ENCODE measurements around the gene GREB1L. TPM values are rescaled to one million over a fixed set of nuclear protein-coding genes. Genes with fewer than 3 reads are reported as not detected.
A peak's percentile ranks its signal among the peaks of the same experiment; 100 is the strongest.

The GREB1L gene
- polyA plus RNA-seq, 4 donors = 1.4 to 2.8 (median 2.1) TPM

DNA sequence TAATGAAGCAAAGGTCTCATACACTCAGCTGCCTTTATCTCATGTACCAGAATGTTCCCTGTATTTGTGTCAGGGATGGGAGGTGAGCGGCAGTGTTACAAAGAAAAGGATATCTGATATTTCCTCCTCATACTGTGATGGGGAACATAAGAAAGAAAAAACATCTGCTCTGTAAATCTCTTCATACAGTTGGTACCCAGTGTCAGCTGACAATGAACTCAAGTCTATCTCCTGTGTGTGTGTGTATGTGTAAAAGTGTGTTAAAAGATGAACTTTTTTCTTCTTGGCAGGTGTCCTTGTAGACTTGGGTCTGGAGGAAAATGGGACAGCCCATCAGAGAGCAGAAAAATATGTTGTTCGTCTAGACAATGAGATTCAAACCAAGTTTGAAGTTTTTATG is 230.7 kb downstream of the GREB1L start:
- no peak for DNase-seq (ENCODE audit: low read depth in 4 of 4, low spot score in 3 of 4)

DNA sequence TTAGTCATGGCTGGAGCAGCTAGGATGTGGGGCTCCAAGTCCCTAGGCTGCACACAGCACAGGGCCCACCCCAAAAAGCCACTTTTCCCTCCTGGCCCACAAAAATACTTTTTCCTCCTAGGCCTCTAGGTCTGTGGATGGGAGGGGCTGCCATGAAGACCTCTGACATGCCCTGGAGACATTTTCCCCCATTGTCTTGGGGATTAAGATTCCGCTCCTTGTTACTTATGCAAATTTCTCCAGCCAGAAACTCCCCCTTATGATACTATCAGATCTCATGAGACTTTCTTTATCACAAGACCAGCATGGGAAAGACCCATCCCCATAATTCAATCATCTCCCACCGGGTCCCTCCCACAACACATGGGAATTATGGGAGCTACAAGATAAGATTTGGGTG is 232.6 kb downstream of the GREB1L start:
- no peak for DNase-seq (ENCODE audit: low read depth in 4 of 4, low spot score in 3 of 4)

DNA sequence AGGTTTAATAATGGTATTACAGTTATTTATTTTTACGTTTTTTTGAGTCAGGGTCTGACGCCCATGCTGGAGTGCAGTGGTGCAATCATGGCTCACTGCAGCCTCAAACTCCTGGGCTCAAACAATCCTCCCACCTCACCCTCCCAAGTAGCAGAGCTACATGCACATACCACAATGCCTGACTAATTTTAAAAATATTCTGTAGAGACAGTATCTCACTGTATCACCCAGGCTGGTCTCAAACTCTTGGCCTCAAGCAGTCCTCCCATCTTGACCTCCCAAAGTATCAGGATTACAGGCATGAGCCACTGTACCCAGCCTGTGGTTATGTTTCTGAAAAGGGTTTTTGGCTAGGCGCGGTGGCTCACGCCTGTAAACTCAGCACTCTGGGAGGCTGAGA is 237.7 kb downstream of the GREB1L start:
- DNase-seq (ENCODE audit: low read depth in 4 of 4, low spot score in 3 of 4) = no peak

DNA sequence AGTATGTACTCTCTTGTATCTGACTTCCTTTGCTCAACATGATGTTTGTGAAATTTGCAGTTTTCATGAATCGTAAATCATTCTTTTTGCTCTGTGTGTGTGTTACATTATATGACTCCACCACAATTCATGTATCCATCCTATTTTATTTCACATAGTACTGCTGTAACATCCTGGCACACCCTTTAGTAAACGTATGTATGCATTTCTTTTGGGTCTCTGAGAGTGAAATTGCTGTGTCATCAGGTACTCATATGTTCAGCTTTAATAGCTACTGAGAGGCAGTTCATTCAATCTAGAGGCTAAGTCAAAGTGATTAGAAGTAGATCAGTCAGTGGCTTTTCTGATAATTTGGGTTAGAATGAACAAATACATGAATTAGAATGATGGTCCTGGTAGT is 239.7 kb downstream of the GREB1L start:
- no peak for DNase-seq (ENCODE audit: low read depth in 4 of 4, low spot score in 3 of 4)

DNA sequence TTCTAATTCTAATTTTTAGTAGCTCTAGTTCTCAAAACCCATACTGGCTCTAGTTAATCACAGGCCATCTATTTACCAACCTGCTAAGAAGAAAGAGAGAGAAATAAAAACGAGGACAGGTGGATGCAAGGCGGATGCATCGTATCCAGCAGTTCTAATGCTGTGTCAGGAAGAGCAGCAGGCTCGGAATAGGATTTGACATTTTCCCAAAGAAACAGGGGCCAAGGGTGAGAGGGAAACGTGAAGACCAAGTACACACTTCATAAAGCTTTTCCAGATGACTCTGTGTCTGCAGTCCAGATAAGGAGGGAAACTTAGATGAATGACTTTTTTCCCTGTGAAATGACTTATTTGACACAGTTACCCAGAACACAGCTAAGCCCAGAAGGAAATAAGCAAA is 241.0 kb downstream of the GREB1L start:
- DNase-seq (ENCODE audit: low read depth in 4 of 4, low spot score in 3 of 4) = no peak

DNA sequence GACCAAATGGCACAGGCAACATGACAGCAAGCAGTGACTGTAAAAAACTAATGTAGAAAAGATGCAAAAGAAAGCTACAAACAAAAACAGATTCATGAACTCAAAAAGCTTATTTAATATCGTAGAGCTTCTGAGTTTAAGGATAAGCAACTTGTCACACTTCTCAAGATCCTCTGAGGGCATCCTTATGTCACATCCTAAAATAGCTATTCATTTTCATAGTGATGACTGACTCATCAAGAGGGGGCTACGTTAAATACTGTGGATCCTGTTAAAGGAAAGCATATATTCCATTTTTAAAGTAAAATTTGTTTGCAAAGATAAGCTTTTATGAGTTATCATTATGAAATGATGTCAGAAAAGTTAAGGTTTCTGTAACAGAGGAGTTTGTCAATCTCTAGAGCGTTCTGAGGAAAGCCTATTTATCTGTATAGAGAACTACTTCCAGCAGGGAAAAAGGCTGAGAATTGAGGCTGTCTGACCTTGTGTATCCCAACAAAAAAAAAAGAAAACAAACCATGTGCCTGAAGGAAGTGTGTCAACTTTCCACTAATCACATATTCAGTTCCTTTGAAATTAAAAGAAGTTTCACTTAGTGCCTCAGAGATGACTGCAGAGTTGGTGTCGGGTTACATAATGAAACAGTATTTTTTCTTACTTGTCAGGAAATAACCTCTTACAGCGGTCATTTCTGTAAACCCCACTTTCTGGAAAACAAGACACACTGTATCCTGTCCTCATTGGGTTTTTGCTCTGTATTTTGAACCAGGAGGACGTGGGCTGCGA is 243.0 kb downstream of the GREB1L start:
- DNase-seq (ENCODE audit: low read depth in 4 of 4, low spot score in 3 of 4) = no peak

DNA sequence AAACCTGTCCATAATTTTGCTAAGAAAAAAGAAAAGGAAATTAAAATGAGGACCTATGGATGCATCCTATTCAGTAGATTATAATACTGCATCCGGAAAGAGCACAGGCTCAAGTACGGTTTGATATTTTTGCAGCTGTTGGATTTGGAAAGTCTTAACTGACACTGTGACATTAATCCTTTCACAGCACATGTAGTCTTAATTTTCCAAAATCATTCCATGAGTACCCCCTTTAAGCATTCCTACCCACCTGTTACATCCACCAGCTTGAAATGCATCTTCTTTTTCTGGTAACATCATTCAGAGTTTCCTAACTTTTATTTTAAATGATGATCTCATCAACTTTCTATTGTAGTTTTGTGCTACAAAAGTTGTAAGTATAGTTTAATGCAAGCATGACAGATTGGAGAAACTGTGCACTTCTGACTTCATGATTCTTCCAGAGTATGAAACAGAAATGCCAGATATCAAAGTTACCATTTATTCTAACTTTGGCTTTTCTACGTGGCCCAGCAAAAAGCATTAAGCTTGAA is 244.9 kb downstream of the GREB1L start:
- DNase-seq (ENCODE audit: low read depth in 4 of 4, low spot score in 3 of 4) = no peak

DNA sequence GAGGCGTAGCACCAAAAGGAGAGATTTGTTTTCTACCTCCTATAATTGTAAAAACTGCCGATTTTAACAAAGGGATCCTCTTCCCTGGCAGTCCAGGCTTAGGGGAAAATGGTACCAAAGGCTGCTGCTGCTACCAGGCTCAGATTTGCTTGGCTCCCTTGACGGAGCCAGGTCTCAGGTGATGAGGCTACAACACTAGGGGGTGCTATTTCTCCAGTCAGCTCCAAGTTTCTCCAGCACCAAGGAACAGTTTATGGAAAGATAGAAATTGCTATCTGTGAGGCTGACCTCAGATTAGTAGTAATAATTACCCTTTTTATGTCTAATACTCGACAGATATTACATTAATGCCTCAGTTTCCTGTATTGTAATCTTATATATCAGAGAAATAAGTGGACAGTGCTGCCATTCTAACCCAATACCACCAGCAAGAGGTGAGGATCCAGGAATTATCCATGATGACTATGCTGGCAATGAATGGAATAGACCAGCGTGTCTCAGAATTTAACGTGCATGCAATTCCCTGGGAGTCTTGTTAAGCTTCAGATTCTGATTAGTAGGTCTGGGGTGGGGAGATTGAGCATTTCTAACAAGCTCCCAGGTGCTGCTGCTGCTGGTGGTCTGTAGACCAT is 247.2 kb downstream of the GREB1L start:
- DNase-seq (ENCODE audit: low read depth in 4 of 4, low spot score in 3 of 4) = peak in 3 of 4 donors; percentile 30 to 54 (median 45)

DNA sequence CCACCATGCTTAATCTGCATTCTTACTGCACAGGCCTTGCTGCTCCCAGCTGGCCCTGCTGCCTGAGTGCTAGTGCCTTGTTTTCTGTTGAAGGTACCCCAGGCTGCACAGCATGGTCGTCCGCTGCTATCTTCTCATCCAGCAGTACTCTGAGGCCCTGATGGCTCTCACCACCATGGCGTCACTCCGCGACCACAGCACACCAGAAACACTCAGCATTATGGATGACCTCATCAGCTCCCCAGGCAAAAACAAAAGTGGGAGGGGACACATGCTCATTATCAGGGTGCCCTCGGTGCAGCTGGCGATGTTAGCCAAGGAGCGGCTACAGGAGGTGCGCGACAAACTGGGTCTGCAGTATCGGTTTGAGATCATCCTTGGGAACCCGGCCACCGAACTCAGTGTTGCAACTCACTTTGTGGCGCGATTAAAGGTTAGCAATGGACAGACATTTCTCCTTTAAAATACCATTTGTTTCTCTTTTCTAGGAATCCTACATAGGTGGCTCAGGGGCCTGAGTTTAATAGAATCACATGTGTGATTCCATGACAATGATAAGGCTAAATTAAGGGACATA is 248.0 kb downstream of the GREB1L start:
- DNase-seq (ENCODE audit: low read depth in 4 of 4, low spot score in 3 of 4) = no peak

DNA sequence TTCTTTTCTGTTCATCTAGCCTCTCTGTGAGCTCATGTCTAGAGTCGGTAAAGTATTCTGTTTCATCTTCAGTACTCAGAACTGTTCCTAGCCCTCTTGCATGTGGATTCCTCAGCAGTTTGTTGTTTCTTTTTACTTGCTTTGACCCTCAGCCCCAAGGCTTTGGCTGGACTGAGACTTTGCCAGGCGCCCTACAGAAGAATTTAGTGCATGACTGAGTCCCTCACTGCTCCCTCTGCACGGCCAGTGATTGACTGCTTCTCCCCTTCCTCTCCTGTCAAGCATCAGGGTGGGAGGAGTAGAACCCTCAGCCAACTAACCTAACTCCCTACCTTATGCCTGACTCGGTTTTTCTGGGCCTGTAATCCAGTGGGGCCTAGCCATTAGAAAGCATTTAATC is 248.7 kb downstream of the GREB1L start:
- DNase-seq (ENCODE audit: low read depth in 4 of 4, low spot score in 3 of 4) = no peak

DNA sequence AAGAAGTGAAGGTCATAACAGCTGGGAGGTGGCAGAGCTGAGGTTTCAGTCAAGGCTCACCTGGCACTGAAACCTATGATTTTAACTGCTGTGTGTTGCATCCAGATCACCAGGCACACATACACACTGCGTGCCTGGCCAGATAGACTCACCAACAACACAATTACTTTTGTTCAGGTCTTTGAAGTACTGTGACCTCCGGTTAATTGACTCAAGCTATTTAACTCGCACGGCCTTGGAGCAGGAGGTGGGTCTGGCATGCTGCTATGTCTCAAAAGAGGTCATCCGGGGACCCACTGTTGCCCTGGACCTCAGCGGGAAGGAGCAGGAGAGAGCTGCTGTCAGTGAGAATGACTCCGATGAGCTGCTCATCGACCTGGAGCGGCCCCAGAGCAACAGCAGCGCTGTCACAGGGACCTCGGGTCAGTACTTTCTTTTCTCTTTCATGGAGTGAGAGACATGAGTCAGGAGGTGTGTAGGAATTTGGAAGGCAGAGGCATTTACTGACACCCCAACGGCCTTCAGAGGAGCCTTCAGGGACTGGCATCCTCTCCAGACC is 254.3 kb downstream of the GREB1L start:
- no peak for DNase-seq (ENCODE audit: low read depth in 4 of 4, low spot score in 3 of 4)

DNA sequence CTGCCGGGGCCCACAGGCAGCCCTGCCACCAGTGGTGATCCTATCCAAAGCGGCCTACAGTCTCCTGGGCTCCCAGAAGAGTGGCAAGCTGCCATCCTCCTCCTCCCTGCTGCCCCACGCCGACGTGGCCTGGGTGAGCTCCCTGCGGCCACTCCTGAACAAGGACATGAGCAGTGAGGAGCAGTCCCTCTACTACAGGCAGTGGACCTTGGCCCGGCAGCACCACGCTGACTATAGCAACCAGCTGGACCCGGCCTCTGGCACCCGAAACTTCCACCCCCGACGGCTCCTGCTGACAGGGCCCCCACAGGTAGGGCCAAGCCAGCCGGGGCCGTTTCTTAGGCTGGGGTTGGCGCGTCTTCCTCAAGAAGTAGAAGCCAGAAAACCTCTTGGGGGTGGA is 258.0 kb downstream of the GREB1L start:
- DNase-seq (ENCODE audit: low read depth in 4 of 4, low spot score in 3 of 4) = no peak

DNA sequence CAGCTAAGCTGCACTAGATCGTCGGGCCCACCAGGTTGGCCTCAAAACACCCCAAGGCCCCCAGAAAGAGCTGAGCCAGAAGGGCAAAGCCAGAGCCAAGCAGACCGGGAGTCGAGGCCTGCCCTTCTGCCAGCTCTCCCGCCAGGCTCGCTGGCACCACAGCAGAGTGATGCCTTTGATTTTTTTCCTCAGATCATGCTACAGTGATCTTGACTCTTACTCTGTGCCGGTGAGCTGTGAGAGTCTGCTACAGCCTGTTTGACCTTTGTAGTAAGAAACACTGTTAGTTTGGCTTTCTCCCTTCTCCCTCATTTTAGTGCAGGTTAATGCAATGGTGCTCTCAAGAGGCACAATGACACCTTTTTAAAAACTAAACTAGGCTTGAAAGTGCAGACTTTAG is 260.6 kb downstream of the GREB1L start:
- DNase-seq (ENCODE audit: low read depth in 4 of 4, low spot score in 3 of 4) = no peak

DNA sequence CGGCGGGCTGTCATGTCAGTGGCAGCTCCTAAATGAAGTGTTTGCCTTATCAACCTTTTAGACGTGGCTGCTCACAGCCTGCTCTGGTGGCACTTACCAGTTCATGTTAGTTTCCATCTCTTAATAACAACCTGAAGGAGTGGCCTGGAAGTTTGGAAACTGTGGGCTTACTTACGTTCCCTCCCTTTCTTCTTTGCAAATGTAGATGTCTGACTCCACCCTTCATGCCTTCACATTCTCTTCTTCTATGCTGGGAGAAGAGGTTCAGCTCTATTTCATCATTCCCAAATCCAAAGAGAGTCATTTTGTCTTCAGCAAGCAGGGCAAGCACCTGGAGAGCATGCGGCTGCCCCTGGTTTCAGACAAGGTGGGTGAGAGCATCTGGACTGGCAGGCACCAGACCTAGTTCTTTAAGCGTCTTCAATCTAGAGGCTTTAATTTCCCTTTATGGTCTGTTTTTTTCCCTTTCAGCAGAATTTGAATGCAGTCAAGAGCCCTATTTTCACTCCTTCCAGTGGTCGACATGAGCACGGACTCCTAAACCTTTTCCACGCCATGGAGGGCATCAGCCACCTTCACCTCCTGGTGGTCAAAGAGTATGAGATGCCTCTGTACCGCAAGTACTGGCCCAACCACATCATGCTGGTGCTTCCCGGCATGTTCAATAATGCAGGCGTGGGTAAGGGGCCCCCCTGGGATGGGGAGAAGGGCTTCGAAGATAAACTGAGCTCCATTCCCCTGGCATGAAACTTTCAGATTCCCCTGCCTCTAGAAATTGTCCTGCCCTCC is 266.1 kb downstream of the GREB1L start:
- DNase-seq (ENCODE audit: low read depth in 4 of 4, low spot score in 3 of 4) = no peak

DNA sequence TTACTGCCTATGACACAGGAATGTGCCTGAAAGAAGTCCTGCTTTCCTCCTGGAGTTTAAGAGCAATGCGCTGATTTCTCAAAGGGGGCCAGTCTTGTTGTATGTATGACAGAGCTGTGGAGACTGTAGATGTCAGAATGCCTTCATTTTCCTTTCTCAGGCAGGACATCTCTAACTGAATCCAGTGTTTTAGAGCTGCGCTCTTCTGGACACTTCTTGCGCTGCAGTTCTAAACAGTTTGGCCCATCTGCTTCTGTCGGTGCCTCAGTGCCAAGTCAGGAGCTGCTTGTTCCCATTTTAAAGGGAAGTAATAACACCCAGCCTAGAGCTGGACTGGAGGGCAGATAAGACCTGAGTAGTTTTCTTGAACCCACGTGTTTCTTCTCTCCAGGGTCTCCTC is 267.0 kb downstream of the GREB1L start:
- no peak for DNase-seq (ENCODE audit: low read depth in 4 of 4, low spot score in 3 of 4)

DNA sequence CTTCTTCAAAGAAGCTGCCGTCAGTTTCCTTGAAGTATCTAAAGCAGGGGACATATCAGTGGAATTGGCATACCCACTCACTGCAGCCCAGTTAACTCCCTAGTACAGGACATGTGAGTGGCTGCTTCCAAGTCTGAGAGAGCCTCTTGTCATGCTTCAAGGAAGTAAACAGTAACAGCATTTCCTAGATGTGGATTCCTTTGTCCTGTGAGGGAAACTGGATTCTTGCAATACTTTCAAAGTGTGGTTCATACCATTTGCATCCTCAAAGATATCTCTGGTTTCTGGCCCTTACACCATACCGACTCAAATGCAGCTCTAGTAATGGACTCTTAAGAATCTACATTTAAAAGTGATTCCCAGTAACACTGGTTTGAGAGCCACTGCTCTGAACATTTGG is 271.3 kb downstream of the GREB1L start:
- DNase-seq (ENCODE audit: low read depth in 4 of 4, low spot score in 3 of 4) = no peak

DNA sequence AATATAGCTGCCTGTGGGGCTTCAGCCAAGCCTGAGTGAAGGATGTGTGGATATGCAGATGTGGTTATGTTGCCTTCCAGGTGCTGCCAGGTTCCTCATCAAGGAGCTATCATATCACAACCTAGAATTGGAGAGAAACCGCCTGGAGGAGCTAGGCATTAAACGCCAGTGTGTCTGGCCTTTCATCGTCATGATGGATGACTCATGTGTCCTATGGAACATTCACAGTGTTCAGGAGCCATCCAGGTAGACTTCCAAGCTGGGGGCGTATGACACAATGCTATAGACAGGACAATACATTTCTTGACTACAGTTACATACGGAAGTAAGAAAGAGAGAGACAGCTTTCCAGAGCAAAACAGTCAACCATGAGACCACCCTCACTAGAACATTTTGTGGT is 271.7 kb downstream of the GREB1L start:
- no peak for DNase-seq (ENCODE audit: low read depth in 4 of 4, low spot score in 3 of 4)

DNA sequence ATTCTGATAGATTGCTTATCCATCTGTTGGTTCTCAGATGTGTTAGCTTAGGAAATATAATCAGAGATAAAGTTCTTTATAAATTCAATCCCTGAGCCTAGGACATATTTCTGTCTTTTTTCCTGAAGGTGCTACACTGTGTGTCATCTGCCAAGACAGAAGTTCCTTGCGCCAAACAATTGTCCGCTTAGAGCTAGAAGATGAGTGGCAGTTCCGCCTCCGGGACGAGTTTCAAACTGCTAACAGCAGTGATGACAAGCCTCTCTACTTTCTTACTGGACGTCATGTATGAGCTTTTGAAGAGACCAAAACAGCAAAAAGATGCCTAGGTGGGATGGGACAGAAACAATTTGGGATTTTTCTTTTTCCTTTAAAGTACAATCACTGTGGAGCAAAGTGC is 280.5 kb downstream of the GREB1L start:
- no peak for DNase-seq (ENCODE audit: low read depth in 4 of 4, low spot score in 3 of 4)

DNA sequence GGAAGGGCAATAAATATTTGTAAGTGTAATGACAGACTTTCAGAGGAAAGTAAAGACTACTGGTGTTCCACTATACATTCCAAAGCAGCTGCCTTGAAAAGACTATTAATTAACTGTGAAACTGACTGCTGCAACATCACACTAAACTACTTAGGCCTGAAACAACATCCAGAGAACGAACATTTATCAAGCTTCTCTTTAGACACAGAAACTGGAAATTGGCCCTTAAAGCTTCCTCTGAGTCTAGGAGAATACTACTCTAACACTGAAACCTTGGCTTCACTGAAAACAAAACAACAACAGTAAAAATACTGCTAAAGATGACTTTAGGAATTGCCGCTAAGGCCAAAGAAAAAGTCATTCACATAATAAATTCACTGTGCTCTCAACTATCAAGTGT is 283.9 kb downstream of the GREB1L start:
- peak in 1 of 4 donors; percentile 16 for DNase-seq (ENCODE audit: low read depth in 4 of 4, low spot score in 3 of 4)

DNA sequence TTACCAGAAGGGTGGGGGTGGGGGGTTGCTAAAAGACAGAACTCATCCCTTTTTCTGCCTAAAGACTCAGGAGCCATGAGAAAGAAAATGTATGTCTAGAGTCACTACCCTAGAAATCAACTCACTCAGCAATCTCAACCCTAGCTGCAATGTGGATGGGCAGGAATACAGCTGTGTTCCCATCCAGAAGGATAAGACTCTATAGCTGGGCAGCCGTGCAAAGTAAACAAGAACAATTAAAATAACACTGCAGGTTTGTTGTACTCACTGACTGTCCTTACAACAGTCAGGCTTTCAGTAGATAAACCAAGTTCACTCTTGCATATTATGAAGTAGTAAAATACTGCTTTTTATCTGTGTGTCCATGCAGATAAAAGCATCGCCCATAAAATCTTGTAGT is 284.4 kb downstream of the GREB1L start:
- no peak for DNase-seq (ENCODE audit: low read depth in 4 of 4, low spot score in 3 of 4)

DNA sequence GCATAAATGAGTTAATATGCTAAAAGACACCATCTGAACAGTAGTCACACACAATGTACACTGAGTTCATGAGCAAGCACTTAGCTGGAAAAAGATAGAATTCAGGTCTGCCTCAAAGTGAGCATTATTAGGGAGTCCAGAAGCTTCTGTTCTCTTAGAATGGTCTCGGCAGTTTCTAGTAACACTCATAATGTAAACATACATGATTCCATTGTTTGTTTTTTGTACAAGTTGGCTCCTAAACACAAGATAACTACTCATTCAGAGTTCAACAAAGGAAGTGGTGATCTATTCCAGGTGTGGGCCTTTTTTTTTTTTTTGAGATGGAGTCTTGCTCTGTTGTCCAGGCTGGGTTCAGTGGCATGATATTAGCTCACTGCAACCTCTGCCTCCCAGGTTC is 292.3 kb downstream of the GREB1L start:
- DNase-seq (ENCODE audit: low read depth in 4 of 4, low spot score in 3 of 4) = no peak

Measured in right renal pelvis (tissue), 4 donors.